MCF 10A (cell line): ENCODE data around the gene ZNF700. TPM values are rescaled to one million over a fixed set of nuclear protein-coding genes. Genes with fewer than 3 reads are reported as not detected.
"Not testable (repeated sequence)": the region's sequence is repeated elsewhere in the genome, so short reads cannot be mapped to it uniquely, and the experiment has no call there.

ENCODE experiments used
- BruUV-seq: library from RNA; stranded (reverse); fragments of 400-500 nt; replicated peaks from 2 replicates; lab custom pipeline; 2021; lab: Mats Ljungman, UMichigan
- CTCF ChIA-PET: fragments of 300-600 bp; sonication (Branson Sonifier 250); formaldehyde crosslinking; extraction: SDS; loops from one replicate; lab custom pipeline; 2021; ENCODE audit warnings: antibody characterized with exemption, inconsistent platforms; lab: Yijun Ruan, JAX
- POLR2A ChIA-PET: fragments of 300-600, 350-650 bp; sonication (Branson Sonifier 250); formaldehyde crosslinking; extraction: SDS; loops from one replicate; lab custom pipeline; 2020; ENCODE audit warnings: antibody characterized with exemption, inconsistent platforms; lab: Yijun Ruan, JAX
- DNase-seq: peaks from one replicate; pipeline ENCODE4 v3.0.0-alpha.2; 2018; ENCODE audit not compliant: unreplicated experiment
- H3K27ac Mint-ChIP-seq: one replicate; pipeline ENCODE4 v1.8.0; 2022; ENCODE audit warnings: mild to moderate bottlenecking, low read depth, mixed read lengths; ENCODE audit not compliant: unreplicated experiment
- H3K27me3 Mint-ChIP-seq: one replicate; pipeline ENCODE4 v1.8.0; 2022; ENCODE audit warnings: mixed read lengths; ENCODE audit not compliant: insufficient read depth, unreplicated experiment
- H3K36me3 Mint-ChIP-seq: one replicate; pipeline ENCODE4 v1.8.0; 2022; ENCODE audit warnings: mild to moderate bottlenecking, moderate library complexity, mixed read lengths; ENCODE audit not compliant: insufficient read depth, unreplicated experiment
- H3K4me1 Mint-ChIP-seq: one replicate; pipeline ENCODE4 v1.8.0; 2022; ENCODE audit warnings: mixed read lengths; ENCODE audit not compliant: insufficient read depth, unreplicated experiment
- H3K4me3 Mint-ChIP-seq: one replicate; pipeline ENCODE4 v1.8.0; 2022; ENCODE audit warnings: mild to moderate bottlenecking, moderate library complexity, mixed read lengths; ENCODE audit not compliant: unreplicated experiment
- H3K9me3 Mint-ChIP-seq: one replicate; pipeline ENCODE4 v1.8.0; 2022; ENCODE audit warnings: mixed read lengths; ENCODE audit not compliant: unreplicated experiment
- intact Hi-C: fragments of 100-400 bp; cut with micrococcal nuclease; formaldehyde crosslinking; loops from 2 replicates; pipeline ENCODE4 v1.14.1; 2022
- total RNA-seq: library from RNA; stranded (reverse); gene quantifications from 2 replicates; pipeline ENCODE4 v1.2.3, GENCODE V29; 2022
- TF ChIP-seq, protein P1 (sequence below): fragments of 200-600 bp; IDR thresholded peaks from one replicate; pipeline ENCODE4 v1.8.0; 2022; ENCODE audit warnings: antibody characterized with exemption, mild to moderate bottlenecking; ENCODE audit not compliant: unreplicated experiment

ZNF700 gene
- total RNA-seq, 1 experiment from 2014 or later, result 5.9 TPM

GRCh38 chr19:11931513-11931912 lies 6.6 kb downstream of the ZNF700 start:
- Mint-ChIP-seq H3K4me3 (no peak overlapping the region), H3K36me3 (peaks cover 21% of the 10 kb centered on the region), H3K9me3 (no peaks in the 10 kb centered on the region), H3K27me3 (no peaks in the 10 kb centered on the region), H3K4me1 (no peaks in the 10 kb centered on the region), H3K27ac (no peak overlapping the region)
- TF ChIP-seq, protein P1, sequence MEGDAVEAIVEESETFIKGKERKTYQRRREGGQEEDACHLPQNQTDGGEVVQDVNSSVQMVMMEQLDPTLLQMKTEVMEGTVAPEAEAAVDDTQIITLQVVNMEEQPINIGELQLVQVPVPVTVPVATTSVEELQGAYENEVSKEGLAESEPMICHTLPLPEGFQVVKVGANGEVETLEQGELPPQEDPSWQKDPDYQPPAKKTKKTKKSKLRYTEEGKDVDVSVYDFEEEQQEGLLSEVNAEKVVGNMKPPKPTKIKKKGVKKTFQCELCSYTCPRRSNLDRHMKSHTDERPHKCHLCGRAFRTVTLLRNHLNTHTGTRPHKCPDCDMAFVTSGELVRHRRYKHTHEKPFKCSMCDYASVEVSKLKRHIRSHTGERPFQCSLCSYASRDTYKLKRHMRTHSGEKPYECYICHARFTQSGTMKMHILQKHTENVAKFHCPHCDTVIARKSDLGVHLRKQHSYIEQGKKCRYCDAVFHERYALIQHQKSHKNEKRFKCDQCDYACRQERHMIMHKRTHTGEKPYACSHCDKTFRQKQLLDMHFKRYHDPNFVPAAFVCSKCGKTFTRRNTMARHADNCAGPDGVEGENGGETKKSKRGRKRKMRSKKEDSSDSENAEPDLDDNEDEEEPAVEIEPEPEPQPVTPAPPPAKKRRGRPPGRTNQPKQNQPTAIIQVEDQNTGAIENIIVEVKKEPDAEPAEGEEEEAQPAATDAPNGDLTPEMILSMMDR, result no peak
- ChIA-PET CTCF (interaction anchor here (1.1 kb wide), 1 partner anchor 8 kb away, joined by 5 read pairs; no protein-coding TSS in a partner anchor), POLR2A (interaction anchor here (0.7 kb wide), 1 partner anchor 16 kb away, joined by 3 read pairs; no protein-coding TSS in a partner anchor)
- intact Hi-C loops, result no loop called here
- no peak for DNase-seq
- no TSS peak for BruUV-seq

GRCh38 chr19:11935829-11936228 lies 10.9 kb downstream of the ZNF700 start:
- DNase-seq, POLR2A ChIA-PET, H3K27me3 Mint-ChIP-seq, H3K4me3 Mint-ChIP-seq, BruUV-seq, CTCF ChIA-PET, H3K9me3 Mint-ChIP-seq, intact Hi-C loops, H3K27ac Mint-ChIP-seq, H3K4me1 Mint-ChIP-seq: not testable (repeated sequence)
- peaks cover 26% of the 10 kb centered on the region for H3K36me3 Mint-ChIP-seq

GRCh38 chr19:11938383-11938782 lies 13.5 kb downstream of the ZNF700 start:
- DNase-seq, CTCF ChIA-PET, H3K4me3 Mint-ChIP-seq, H3K27me3 Mint-ChIP-seq, H3K4me1 Mint-ChIP-seq, H3K27ac Mint-ChIP-seq, BruUV-seq, intact Hi-C loops, POLR2A ChIA-PET: not testable (repeated sequence)
- Mint-ChIP-seq H3K36me3 (peaks cover 18% of the 10 kb centered on the region), H3K9me3 (peaks cover 17% of the 10 kb centered on the region)

DNA sequence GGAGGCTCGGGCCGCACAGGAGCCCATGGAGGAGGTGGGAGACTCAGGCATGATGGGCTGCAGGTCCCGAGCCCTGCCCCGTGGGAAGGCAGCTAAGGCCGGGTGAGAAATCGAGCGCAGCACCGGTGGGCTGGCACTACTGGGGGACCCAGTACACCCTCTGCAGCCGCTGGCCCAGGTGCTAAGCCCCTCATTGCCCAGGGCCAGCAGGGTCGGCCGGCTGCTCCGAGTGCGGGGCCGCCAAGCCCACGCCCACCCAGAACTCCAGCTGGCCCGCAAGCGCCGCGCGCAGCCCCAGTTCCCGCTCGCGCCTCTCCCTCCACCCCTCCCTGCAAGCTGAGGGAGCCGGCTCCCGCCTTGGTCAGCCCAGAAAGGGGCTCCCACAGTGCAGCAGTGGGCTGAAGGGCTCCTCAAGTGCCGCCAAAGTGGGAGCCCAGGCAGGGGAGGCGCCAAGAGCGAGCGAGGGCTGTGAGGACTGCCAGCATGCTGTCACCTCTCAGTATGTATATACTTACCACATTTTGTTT lies 16.5 kb downstream of the ZNF700 start:
- H3K4me3 Mint-ChIP-seq, POLR2A ChIA-PET, H3K27ac Mint-ChIP-seq, intact Hi-C loops, H3K4me1 Mint-ChIP-seq, BruUV-seq, H3K27me3 Mint-ChIP-seq, CTCF ChIA-PET, DNase-seq: not testable (repeated sequence)
- peaks cover 19% of the 10 kb centered on the region for H3K36me3 Mint-ChIP-seq
- peaks cover 17% of the 10 kb centered on the region for H3K9me3 Mint-ChIP-seq

DNA sequence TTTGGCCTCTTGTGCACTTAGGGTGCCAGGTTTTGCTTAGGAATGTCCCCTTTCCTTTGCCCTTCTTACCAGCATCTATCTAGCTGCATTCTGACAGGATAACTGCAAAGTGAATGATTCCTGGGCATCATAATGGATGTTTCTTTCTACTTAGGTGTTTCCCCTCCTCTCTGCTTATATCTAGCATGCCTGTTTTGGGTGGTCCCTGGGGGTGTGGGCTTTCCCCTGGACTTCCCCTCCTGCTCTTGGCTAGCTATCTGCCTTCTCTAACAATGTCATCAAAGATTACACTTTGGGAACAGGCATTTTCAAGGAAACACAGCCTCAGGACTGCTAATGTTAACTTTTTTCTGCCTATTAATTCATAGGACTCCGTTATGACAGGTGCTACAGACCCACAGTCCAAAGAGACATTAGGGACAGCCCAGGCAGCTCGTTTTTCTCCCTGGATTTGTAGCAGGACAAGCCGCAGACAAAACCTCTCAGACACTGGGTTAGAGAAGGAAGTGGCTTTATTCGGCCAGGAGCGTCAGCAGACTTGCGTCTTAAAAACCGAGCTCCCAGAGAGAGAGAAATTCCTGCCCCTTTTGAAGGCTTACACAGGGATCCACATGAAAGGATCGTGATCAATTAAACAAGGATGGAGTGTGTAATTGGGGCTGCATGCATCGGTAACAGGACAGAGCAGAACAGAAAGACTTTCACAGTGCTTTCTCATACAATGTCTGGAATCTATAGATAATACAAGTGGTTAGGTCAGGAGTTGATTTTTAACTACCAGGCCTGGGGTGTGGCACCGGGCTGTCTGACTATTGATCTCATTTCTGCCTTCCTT lies 17.3 kb downstream of the ZNF700 start:
- TF ChIP-seq, protein P1, result no peak
- no peak overlapping the region for H3K27ac Mint-ChIP-seq
- H3K9me3 Mint-ChIP-seq, result peaks cover 17% of the 10 kb centered on the region
- no peak overlapping the region for H3K4me3 Mint-ChIP-seq
- H3K27me3 Mint-ChIP-seq, result no peaks in the 10 kb centered on the region
- no TSS peak for BruUV-seq
- H3K4me1 Mint-ChIP-seq, result no peaks in the 10 kb centered on the region
- ChIA-PET POLR2A (interaction anchor here (1.0 kb wide), 1 partner anchor 13 kb away, joined by 3 read pairs; no protein-coding TSS in a partner anchor), CTCF (interaction anchor here (1.4 to 2.5 kb wide), 2 partner anchors 18 to 199 kb away, joined by 4 to 10 read pairs; partner anchors contain the start of genes ZNF20 and ZNF700)
- H3K36me3 Mint-ChIP-seq, result peaks cover 25% of the 10 kb centered on the region
- intact Hi-C loops, result no loop called here
- DNase-seq, result no peak
